Right ventricle myocardium inferior (tissue), 1 donor: ENCODE data around the gene CES2. TPM values are rescaled to one million over a fixed set of nuclear protein-coding genes. Genes with fewer than 3 reads are reported as not detected.
"Not testable (repeated sequence)": the region's sequence is repeated elsewhere in the genome, so short reads cannot be mapped to it uniquely, and the experiment has no call there.

ENCODE experiments used
- ATAC-seq: fragments of 200-7000 bp; cut with Tn5 transposase; one replicate; pipeline ENCODE4 v1.9.1; 2020; ENCODE audit warnings: mild to moderate bottlenecking, moderate library complexity
- DNase-seq: peaks from one replicate; pipeline ENCODE4 v3.0.0; 2021; ENCODE audit errors: missing footprints
- intact Hi-C: fragments of 100-400 bp; cut with DNase I; formaldehyde crosslinking; loops from one replicate; pipeline ENCODE4 v1.11.0; 2022
- total RNA-seq: library from RNA; stranded (reverse); fragmentation: NEBNext Ultra II Directional; extraction: Animal tissue kit (Norgen Biotek cat#: 25700); gene quantifications from one replicate; pipeline ENCODE4 v1.2.1, GENCODE V29; 2021
- donor health status: DM: no; HTN: yes; CAD: no; lungs with severe emphysema.

Gene CES2
- total RNA-seq, 1 donor from 2014 or later: 126 TPM

DNA sequence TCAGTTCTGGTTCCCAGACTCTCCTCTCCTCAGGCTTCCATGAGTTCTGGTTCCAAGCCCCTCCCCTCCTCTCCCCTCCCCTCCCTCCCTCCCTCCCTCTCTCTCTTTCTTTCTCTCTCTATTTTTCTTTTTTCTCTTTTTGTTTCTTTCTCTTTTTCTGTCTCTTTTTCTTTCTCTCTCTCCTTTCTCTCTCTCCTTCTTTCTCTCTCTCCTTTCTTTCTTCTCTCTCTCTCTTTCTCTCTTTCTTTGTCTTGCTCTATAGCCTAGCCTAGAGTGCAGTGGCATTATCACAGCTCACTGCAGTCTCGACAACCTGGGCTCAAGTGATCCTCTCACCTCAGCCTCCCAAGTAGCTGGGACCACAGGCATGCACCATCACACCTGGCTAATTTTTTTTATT is 25.0 kb downstream of the CES2 start:
- no peak for ATAC-seq
- intact Hi-C loops: no loop called here
- DNase-seq: no peak

- DNase-seq (peak; percentile 79), ATAC-seq (no peak)
- intact Hi-C loops: no loop called here
These were observed 25.9 kb downstream of the CES2 start, which contains the start of gene CES3 for GRCh38 chr16:66961065-66961744. CES3 (plus strand) TSS chr16:66961266; CDS start chr16:66961308, 42 bp downstream.

- no peak for ATAC-seq
- no peak for DNase-seq
- intact Hi-C loops: no loop called here
These were observed 26.6 kb downstream of the CES2 start for GRCh38 chr16:66961914-66962313.

GRCh38 chr16:66964049-66964448 is 28.7 kb downstream of the CES2 start:
- ATAC-seq (peak; percentile 37), DNase-seq (no peak)
- intact Hi-C loops: no loop called here

GRCh38 chr16:66968847-66969246 is 33.5 kb downstream of the CES2 start:
- DNase-seq: no peak
- intact Hi-C loops: no loop called here
- no peak for ATAC-seq

DNA sequence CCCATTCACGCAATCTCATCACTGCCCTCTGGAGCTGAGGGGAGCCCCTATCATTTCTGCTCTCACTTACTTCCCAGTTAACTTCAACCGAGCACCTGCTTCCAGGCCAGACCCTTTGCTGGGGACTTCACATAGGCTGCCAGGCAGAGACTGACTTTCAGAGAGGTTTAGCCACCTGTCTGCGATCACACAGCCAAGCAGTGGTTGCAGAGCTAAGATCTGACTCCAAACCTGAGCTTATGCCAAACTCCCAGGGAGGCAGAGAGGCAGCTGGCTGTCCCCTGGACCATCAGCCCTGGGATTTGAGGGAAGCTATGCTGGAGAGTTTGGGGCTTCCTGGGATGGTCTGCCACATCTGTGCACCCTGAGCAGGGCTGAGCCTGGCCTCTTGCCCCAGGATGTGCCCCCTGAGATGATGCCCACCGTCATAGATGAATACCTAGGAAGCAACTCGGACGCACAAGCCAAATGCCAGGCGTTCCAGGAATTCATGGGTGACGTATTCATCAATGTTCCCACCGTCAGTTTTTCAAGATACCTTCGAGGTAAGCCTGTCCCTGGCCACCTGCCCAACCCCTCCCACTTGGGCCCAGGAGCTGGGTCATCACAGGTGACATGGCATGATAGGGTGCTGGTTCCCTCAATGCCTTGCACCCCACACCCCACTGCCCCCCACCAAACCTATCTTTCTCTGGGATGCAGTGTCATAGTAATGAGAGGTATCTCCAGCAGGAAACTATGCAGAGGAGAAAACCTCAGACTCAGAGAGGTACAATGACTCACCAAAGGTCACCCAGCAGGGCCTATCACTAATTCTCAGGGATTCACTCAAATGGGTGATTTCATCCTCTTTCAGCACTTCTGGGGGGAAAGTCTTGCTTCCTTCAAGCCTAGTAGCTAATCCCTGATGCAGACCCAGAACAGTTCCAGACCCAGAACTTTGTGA is 35.7 kb downstream of the CES2 start:
- DNase-seq (no peak), ATAC-seq (no peak)
- intact Hi-C loops: loop anchor here (10.0 kb wide), 1 partner anchor 314 kb away; no protein-coding TSS in a partner anchor

- intact Hi-C loops: loop anchor here (10.0 kb wide), 1 partner anchor 312 kb away; no protein-coding TSS in a partner anchor
- ATAC-seq (no peak), DNase-seq (no peak)
These were observed 37.7 kb downstream of the CES2 start for GRCh38 chr16:66972983-66973382.

GRCh38 chr16:66973716-66974115 is 38.4 kb downstream of the CES2 start:
- DNase-seq (no peak), ATAC-seq (no peak)
- intact Hi-C loops: loop anchor here (10.0 kb wide), 1 partner anchor 311 kb away; no protein-coding TSS in a partner anchor

GRCh38 chr16:66974156-66974931 is 39.0 kb downstream of the CES2 start:
- not testable (repeated sequence) for DNase-seq, ATAC-seq
- intact Hi-C loops: loop anchor here (10.0 kb wide), 1 partner anchor 310 kb away; no protein-coding TSS in a partner anchor

- not testable (repeated sequence) for ATAC-seq, DNase-seq
- intact Hi-C loops: loop anchor here (5.0 to 10.0 kb wide), 2 partner anchors 127 to 310 kb away; no protein-coding TSS in a partner anchor
These were observed 39.6 kb downstream of the CES2 start for GRCh38 chr16:66974932-66975246.

DNA sequence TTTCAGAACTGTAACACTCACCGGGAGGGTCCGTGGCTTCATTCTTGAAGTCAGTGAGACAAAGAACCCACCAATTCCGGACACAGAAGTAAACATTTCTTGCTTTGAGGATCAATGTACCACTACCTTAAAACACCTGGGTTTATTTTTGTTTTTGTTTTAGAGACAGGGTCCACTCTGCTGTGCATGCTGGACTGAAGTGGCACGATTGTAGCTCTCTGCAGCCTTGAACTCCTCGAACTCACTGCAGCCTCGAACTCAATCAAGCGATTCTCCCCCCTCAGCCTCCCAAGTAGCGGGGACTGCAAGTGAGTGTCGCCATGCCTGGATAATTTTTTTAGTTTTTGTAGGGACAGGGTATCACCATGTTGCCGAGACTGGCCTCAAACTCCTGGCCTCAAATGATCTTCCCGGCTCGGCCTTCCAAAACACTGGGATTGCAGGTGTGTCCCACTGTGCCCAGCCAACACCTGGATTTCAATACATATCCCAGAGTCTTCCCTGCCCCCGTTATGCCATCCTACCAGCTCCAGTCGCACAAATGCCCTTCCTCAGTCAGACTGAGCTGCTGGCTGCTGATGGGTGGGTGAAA is 40.1 kb downstream of the CES2 start:
- intact Hi-C loops: loop anchor here (5.0 to 10.0 kb wide), 2 partner anchors 127 to 309 kb away; no protein-coding TSS in a partner anchor
- ATAC-seq (no peak), DNase-seq (no peak)

DNA sequence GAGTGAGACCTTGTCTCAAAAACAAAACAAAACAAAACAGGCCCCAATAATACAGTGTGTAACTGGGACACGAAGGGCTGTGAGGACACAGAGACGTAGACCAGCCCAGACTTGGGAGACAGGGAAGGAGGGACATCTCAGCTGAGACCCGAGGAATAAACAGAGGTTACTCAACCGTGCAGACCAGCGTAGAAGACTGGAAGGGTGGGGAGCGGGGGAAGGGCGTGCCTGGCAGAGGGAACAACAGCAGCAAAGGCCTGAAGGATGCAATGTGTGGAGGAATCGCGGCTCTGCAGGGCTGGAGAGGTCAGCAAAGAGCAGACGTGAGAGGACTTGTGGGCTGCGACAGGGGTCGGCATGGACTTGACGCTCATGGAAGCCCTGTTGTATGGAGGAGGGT is 41.4 kb downstream of the CES2 start:
- DNase-seq (no peak), ATAC-seq (no peak)
- intact Hi-C loops: loop anchor here (1.0 to 10.0 kb wide), 4 partner anchors 126 to 308 kb away; no protein-coding TSS in a partner anchor

DNA sequence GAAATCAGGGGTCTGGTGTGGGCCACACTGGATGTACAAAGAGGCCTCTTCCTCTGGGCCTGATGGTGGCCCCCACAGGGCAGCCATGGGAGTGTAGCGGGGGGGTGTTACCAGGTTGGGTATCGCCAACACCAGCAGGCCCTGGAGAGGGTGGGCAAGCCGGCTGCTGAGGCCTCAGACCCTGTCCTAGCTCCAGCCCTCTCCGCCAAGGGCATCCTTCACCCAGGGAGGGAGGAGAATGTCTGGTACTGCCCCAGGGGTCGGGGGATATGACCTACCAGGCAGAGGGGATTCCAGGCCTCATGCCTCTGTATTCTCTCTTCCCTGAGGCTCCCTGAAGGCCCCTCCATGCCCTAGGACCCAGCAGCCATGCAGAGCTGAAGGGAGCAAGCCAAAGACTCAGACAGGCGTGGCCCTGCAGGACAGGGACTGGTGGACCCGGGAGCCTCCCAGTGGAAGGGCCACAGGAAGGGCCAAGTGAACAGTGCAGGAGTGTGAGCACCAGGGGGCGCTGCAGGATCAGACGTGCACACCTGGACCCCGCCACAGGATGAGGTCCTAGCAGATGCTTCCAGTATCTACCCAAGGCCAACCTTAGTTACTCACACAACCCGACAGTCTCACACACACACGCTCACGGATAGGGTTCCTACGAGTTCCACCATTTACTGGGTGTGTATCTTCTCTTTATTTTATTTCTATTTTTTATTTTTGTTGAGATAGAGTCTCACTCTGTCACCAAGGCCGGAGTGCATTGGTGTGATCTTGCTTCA is 42.2 kb downstream of the CES2 start:
- ATAC-seq: peak; percentile 96
- peak; percentile 94 for DNase-seq
- intact Hi-C loops: loop anchor here (1.0 to 10.0 kb wide), 4 partner anchors 125 to 307 kb away; no protein-coding TSS in a partner anchor

- DNase-seq (no peak), ATAC-seq (peak; percentile 35)
- intact Hi-C loops: loop anchor here (5.0 to 10.0 kb wide), 2 partner anchors 123 to 306 kb away; no protein-coding TSS in a partner anchor
These were observed 43.8 kb downstream of the CES2 start for GRCh38 chr16:66979011-66979717.

- intact Hi-C loops: no loop called here
- DNase-seq (no peak), ATAC-seq (no peak)
These were observed 47.7 kb downstream of the CES2 start for GRCh38 chr16:66983033-66983432.

DNA sequence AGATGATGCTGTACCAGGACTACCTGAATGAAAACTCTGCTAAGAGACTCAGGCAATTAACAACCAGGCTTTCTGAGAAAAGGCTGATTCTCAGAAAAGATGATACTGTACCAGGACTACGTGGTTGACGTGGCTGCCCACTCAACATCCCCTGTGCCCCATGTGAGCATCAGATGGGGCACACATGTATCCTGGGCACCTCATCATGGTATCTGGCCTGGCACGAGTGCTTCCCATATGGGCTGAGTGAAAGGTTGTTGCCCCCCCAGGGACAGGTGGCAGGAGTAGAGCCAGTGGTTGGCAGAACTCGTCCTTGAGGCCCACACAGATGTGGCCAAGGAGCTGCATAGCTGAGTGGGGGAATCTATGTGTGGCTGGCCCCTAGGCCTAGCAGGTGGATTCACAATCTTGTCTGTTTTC is 49.6 kb downstream of the CES2 start:
- DNase-seq: no peak
- intact Hi-C loops: no loop called here
- ATAC-seq: no peak

DNA sequence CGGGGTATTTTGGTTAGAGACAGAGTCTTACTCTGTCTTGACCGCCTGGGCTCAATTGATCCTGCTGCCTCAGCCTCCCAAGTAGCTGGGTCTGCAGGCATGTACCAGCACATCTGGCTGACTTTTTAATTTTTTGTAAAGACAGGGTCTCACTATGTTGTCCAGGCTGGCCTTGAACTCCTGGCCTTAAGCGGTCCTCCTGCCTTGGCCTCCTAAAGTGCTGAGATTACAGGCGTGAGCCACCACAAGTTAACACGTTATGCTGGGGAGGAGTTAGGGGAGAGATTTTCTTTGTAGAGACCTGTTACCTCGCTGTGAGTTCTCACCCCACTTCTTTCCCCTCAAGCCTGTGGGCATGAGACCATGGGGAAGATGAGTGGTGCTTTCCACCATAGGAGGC is 51.2 kb downstream of the CES2 start:
- intact Hi-C loops: no loop called here
- DNase-seq (no peak), ATAC-seq (no peak)
